Activated CD8-positive, alpha-beta T cell treated with anti-CD3 and anti-CD28 coated beads for 36 hours (primary cell): Measurements from ENCODE around the gene MFAP4. TPM values are rescaled to one million over a fixed set of nuclear protein-coding genes. Genes with fewer than 3 reads are reported as not detected.

ENCODE experiments used
- ATAC-seq: fragments of 200-7000 bp; cut with Tn5 transposase; one replicate; pipeline ENCODE4 v1.10.0; 2021; ENCODE audit warnings: mild to moderate bottlenecking, moderate library complexity
- CTCF ChIA-PET: fragments of 350-600 bp; sonication (Branson Sonifier 250); formaldehyde crosslinking; loops from one replicate; lab custom pipeline; 2021; ENCODE audit warnings: antibody characterized with exemption; lab: Charles Lee
- POLR2A ChIA-PET: fragments of 350-600 bp; sonication (Branson Sonifier 250); formaldehyde crosslinking; loops from one replicate; lab custom pipeline; 2021; ENCODE audit warnings: antibody characterized with exemption; lab: Charles Lee
- DNase-seq: peaks from one replicate; pipeline ENCODE4 v3.0.0-alpha.2; 2020
- H3K27ac Mint-ChIP-seq: one replicate; pipeline ENCODE4 v1.8.0; 2021; ENCODE audit warnings: mild to moderate bottlenecking, mixed read lengths
- H3K27me3 Mint-ChIP-seq: one replicate; pipeline ENCODE4 v1.8.0; 2021; ENCODE audit warnings: mixed read lengths
- H3K36me3 Mint-ChIP-seq: one replicate; pipeline ENCODE4 v1.8.0; 2021; ENCODE audit warnings: low read depth, mixed read lengths
- H3K4me1 Mint-ChIP-seq: one replicate; pipeline ENCODE4 v1.8.0; 2021; ENCODE audit warnings: low read depth, mixed read lengths
- H3K4me3 Mint-ChIP-seq: one replicate; pipeline ENCODE4 v1.8.0; 2021; ENCODE audit warnings: mild to moderate bottlenecking, moderate library complexity, mixed read lengths
- H3K9me3 Mint-ChIP-seq: one replicate; pipeline ENCODE4 v1.8.0; 2021; ENCODE audit warnings: mixed read lengths
- CTCF ChIP-seq: fragments of 200-600 bp; IDR thresholded peaks from one replicate; pipeline ENCODE4 v1.8.0; 2022; ENCODE audit warnings: antibody characterized with exemption, mild to moderate bottlenecking
- intact Hi-C: fragments of 100-400 bp; cut with micrococcal nuclease; formaldehyde crosslinking; loops from one replicate; pipeline ENCODE4 v1.10.0; 2022
- total RNA-seq, 2 experiments: library from RNA; stranded (reverse); gene quantifications; one replicate each; pipeline ENCODE4 v1.2.3, GENCODE V29; 2021

The MFAP4 gene
- total RNA-seq, 2 experiments from 2014 or later: 0.47 to 0.70 TPM

GRCh38 chr17:19418251-19418992 lies 31.4 kb upstream of the MFAP4 start:
- CTCF ChIA-PET: no interaction called here
- Mint-ChIP-seq H3K4me1 (peaks cover 2% of the 10 kb centered on the region), H3K9me3 (no peaks in the 10 kb centered on the region), H3K36me3 (no peaks in the 10 kb centered on the region), H3K27me3 (peaks cover 1% of the 10 kb centered on the region), H3K4me3 (no peak overlapping the region), H3K27ac (no peak overlapping the region)
- intact Hi-C loops: no loop called here
- TF ChIP-seq CTCF: no peak
- POLR2A ChIA-PET: no interaction called here
- ATAC-seq (peak; percentile 77), DNase-seq (peak; percentile 29)

DNA sequence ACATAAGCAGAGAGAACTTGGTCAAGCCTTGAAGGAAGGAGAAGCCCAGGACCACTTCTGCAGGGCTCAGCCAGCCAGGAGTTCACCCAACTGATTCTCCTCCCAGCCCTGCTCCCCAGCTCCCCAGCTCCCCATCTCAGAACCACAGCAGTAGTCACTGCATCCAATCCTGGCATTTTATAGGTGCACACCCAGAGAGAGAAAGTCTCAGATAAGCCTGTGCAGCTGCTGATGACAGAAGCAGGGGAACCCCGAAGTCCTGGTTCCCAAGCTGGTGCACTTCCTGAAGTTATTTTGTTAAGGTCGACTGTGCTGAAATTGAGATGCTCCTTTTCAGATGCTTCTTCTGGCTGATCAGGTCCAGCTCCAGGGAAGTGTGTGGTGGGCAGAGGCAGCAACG lies 30.6 kb upstream of the MFAP4 start:
- CTCF ChIA-PET: interaction anchor here (0.9 kb wide), 1 partner anchor 10 kb away, joined by 3 read pairs; no protein-coding TSS in a partner anchor
- peaks cover 1% of the 10 kb centered on the region for H3K27me3 Mint-ChIP-seq
- no peak overlapping the region for H3K4me3 Mint-ChIP-seq

GRCh38 chr17:19415806-19416775 lies 29.1 kb upstream of the MFAP4 start:
- intact Hi-C loops: no loop called here

More for the DNA sequence above, 30.6 kb upstream of the MFAP4 start:
- DNase-seq: no peak
- no peaks in the 10 kb centered on the region for H3K9me3 Mint-ChIP-seq
- peaks cover 2% of the 10 kb centered on the region for H3K4me1 Mint-ChIP-seq
- ATAC-seq: no peak
- no peak for TF ChIP-seq CTCF
- no peaks in the 10 kb centered on the region for H3K36me3 Mint-ChIP-seq
- intact Hi-C loops: no loop called here
- POLR2A ChIA-PET: no interaction called here
- no peak overlapping the region for H3K27ac Mint-ChIP-seq

GRCh38 chr17:19415311-19415710 lies 28.3 kb upstream of the MFAP4 start:
- no peak for TF ChIP-seq CTCF
- intact Hi-C loops: no loop called here
- no peaks in the 10 kb centered on the region for H3K27me3 Mint-ChIP-seq
- peaks cover 2% of the 10 kb centered on the region for H3K4me1 Mint-ChIP-seq
- CTCF ChIA-PET: interaction anchor here (2.9 kb wide), 1 partner anchor 32 kb away, joined by 7 read pairs; no protein-coding TSS in a partner anchor
- no peak overlapping the region for H3K27ac Mint-ChIP-seq
- H3K4me3 Mint-ChIP-seq: no peak overlapping the region
- H3K9me3 Mint-ChIP-seq: no peaks in the 10 kb centered on the region
- ATAC-seq: no peak
- POLR2A ChIA-PET: no interaction called here
- DNase-seq: no peak
- H3K36me3 Mint-ChIP-seq: no peaks in the 10 kb centered on the region

More at GRCh38 chr17:19415806-19416775, 29.1 kb upstream of the MFAP4 start:
- Mint-ChIP-seq H3K4me1 (peaks cover 2% of the 10 kb centered on the region), H3K9me3 (no peaks in the 10 kb centered on the region), H3K27me3 (no peaks in the 10 kb centered on the region), H3K4me3 (no peak overlapping the region), H3K36me3 (no peaks in the 10 kb centered on the region), H3K27ac (no peak overlapping the region)
- CTCF ChIA-PET: interaction anchor here (2.9 kb wide), 1 partner anchor 31 kb away, joined by 7 read pairs; no protein-coding TSS in a partner anchor
- POLR2A ChIA-PET: interaction anchor here (0.6 kb wide), 1 partner anchor 51 kb away, joined by 3 read pairs; no protein-coding TSS in a partner anchor
- DNase-seq: no peak
- TF ChIP-seq CTCF: no peak
- ATAC-seq: no peak
